HG02759 (cell line): ENCODE measurements around the gene SPTY2D1.
A peak's percentile ranks its signal among the peaks of the same experiment; 100 is the strongest.
"Not testable (repeated sequence)": the region's sequence is repeated elsewhere in the genome, so short reads cannot be mapped to it uniquely, and the experiment has no call there.

Experiments used
- ATAC-seq: cut with Tn5 transposase; IDR thresholded peaks from one replicate; pipeline ENCODE4 v1.9.1; 2021; ENCODE audit warnings: mild to moderate bottlenecking, moderate library complexity; ENCODE audit not compliant: unreplicated experiment

SPTY2D1 gene

DNA sequence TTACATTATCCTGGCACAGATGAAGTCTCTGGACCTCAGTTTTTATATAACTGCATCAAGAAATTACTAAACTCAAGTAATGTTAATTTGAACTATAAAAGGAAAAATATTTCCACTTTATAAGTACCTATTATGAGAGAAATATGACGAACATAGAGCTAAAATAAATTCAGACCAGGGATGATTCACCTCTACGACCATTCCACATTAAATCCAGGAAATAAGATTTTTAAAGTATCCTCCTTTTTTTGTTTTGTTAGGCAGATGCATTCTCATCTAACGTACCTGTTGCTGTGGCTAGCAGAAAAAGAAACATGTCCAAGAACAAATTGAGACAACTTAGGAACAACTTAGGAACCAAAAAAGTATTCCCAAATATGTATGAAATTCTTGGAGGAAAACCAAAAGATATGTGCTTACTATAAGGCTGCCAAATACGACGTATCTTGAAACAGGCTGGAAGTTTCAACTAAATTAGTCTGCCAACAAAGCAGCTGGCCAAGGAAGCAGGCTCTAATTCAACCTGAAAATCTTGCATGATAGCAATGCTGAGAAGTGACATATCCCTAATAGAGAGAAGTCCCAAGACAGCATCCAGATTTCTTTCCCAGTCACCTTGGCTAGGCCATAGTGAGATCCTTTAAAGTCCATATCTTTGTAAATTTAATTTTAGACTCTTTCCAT is 15.7 kb downstream of the SPTY2D1 start:
- no peak for ATAC-seq

DNA sequence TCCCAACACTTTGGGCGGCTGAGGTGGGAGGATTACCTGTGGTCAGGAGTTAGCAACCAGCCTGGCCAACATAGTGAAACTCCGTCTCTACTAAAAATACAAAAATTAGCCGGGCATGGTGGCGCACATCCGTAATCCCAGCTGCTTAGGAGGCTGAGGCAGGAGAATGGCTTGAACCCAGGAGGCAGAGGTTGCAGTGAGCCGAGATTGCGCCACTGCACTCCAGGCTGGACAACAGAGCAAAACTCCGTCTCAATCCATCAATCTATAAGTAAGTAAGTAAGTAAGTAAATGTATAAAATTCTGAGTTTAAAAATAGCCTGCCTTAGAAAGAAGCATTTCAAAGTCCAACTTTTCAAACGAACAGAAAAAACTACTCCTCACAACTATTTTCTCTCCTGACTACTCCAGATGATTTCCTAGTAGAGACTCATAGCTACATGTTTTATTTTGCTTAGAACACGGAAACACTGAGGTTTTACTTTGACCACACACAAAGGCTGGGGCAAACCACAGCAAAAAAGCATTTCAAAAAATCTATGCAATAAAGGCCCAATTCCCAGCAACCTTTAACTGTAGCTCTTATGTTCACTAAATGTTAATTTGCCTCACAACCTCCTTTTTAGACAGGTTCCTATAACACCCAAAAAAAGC is 16.3 kb downstream of the SPTY2D1 start:
- no peak for ATAC-seq

DNA sequence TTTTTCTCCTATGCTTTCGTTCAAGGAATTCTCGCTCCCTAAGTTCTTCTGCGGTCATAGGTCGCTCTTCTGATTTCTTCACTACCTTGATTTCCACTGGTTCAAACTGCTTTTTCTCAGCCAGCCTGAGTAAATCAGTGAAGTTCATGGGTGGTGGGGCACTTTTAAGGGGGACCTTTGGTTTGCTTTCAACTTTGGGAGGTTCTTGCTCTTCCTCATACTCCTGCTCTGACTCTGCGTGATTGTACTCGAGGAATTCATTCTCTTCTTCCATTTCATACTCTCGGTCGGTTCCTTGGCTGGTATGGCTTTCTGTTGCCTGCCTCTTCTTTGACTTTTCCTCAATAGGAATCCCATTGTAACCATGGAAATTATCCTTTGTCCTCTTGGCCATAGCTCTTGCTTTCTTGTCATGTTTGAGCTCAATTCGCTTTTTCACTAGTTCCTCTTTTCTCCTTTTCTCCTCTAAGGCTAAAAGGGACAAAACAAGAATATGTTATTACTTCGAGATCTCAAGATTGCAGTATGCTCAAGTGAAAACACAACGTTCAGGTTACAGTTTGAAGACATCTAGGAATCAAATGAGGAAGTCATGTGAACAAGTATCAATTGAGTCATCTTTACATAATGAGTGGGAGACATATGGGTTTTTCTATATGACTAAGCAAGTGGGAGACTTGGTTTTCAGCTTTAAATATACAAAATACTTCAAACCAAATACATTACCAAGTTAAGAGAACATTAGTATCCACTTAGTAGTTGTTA is 18.3 kb downstream of the SPTY2D1 start:
- peak; percentile 93 for ATAC-seq

DNA sequence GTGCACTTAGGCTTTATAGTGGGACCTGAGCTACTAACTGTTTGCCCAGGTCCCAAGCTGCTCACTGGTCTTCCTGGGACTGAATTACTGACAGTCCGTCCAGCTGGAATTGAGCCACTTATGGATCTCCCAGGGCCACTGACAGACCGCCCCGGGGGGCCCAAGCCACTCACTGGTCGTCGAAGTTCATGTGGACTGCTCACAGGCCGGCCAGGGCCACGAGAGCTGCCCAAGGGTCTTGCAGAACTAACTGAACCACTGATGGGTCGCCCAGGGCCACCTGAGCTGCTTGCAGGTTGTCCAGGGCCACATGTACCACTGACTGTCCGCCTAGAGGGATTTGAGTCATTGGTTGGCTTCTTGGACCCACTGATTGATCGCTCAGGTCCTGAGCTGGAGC is 19.5 kb downstream of the SPTY2D1 start:
- no peak for ATAC-seq

DNA sequence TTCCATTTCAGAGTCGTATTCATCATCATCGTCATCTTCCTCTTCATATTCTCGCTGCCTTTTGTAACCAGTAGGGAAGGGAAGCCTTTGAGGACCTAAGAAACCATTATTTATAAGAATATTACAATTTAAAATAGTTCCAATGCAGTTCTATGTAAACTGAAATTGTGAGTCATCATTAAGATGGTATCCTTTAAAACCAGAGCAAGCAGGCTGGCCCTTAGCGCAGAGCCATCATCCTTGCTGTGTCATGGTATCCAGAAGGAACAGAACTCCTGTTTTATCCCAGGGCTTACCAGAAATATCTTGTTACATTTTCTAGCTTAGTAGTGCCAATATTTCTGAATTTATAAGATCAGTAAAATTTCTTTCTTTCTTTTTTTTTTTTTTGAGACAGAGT is 21.7 kb downstream of the SPTY2D1 start:
- ATAC-seq: no peak

DNA sequence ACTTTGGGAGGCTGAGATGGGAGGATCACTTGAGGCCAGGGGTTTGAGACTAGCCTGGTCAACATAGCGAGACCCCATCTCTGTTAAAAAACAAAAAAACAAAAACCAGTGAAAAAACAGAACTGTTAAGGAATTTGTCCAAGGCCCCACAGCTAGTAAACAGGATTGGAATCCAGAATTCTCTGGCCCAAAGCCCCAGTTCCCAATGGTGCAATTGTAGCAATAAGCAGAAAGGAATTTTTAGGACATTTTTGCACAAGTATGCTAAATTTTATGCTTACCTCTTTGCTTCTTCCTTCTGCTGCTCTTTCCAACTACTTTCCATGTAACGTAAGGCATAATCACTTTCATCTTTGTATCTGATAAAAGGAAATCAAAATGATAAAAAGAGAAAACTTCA is 22.9 kb downstream of the SPTY2D1 start:
- ATAC-seq: no peak

DNA sequence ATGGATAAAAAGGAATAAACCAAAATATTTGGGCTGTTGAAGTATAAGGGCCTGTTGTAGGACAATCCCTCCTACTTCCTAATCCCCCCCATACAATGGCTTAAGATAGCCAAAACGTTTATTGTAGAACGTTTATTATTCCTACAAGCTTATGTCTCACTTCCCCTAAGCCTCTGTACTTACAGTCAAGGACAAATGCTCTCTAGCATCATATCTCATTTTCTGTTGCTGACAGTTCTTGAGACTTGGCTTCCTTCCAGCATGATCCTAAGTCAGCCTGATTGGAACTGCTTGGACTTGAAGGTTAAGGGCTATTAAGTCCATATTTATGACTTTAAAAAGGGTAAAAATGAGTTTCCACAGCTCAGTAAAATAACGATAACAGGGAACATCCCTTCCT is 25.8 kb downstream of the SPTY2D1 start:
- ATAC-seq: no peak

DNA sequence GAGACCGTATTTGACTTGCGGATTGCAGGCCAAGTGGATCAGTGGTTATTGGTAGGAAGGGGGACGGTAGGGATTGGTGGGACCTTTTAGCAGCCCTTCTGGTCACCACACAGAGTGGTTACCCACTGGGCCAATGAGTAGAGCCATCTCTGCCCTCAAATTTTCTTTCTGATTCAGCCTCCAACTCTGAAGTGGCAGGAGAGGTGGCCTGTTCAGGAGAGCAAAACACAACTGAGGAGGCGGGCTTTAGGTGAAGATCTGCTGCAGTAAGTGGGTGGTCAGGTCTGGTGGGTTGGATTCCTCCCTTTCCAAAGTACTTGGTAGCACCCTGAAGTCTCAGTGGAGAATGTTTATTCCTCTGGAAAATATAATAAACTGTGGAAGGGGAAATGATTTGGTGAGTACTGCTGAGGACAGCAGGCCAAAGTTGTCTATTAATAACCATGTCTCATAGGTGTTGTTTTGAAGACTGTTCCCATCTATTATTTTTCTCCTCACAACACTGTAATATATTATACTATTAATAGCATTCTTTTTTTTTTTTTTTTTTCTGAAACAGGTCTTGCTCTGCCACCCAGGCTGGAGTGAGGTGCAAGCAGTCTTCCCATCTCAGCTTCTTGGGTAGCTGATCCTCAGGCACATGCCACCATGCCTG is 33.1 kb downstream of the SPTY2D1 start:
- no peak for ATAC-seq

DNA sequence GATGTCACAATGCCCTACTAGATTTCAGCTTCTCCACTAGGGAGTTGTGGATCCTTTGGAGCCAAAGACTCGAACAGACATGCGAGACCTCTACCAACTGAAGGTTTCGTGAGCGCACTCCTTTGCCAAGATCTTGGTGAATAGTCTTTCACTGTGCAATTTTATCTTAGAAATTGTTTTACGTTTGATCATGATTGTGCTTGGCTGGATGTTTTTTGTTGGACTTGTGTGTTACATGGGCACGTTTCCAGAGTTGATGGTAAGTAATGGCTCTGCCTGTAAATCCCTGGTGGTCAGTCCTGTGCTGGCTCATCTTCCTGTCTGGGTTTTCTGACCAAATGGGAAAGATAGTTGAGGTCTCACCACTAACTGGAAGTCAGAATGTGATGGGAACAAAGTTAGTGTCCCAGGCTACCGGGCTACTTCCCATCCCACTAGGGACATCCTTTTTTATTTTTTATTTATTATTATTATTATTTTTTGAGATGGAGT is 34.4 kb downstream of the SPTY2D1 start, which contains the start of gene MISFA:
MISFA (plus strand) TSS at position 51 of the 492 bp plus-strand sequence; CDS start at position 191, 140 bp downstream.
- ATAC-seq: no peak

DNA sequence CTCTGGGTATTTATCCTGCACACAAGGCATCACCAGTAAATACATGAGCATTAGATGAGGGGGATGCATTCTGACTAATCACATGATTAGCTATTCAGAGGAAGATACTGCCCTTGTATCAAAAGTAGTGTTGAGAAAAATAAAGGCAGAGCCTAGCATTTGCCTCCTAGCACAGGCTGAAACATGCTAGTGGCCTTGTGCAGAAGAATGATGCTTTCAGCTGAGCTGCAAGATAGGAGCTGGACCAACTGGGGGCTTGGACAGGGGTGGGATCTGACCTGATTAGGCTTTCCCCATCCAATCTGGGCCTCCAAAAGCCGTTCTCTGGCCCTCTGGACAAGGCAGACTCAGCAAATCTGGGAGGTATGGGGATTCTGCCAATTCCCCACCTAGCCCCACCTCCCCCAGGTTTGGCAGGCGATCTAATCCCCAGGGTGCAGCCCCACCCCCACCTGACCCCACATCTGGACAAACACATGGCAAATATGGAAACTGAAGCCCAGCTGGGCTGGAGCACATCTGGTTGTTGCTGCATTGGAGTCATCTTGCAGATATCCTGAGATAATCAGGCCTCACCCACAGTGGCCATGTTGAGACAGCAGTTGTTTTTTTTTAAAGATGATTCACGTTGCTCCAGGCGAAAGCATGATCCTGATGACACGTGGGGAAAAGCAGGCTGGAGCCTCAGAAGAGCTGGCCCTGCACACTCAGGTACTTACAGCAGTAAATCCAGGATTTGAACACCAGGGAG is 39.0 kb downstream of the SPTY2D1 start:
- no peak for ATAC-seq

DNA sequence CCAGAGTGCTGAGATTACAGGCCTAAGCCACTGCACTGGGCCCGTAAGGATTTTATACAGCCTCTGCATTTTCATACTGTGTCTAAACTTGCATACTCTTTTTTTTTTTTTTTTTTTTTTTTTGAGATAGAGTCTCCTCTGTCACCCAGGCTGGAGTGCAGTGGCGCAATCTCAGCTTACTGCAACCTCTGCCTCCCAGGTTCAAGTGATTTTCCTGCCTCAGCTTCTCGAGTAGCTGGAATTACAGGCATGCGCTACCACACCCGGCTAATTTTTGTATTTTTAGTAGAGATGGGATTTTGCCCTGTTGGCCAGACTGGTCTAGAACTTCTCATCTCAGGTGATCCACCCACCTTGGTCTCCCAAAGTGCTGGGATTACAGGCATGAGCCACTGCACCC is 40.1 kb downstream of the SPTY2D1 start:
- not testable (repeated sequence) for ATAC-seq

DNA sequence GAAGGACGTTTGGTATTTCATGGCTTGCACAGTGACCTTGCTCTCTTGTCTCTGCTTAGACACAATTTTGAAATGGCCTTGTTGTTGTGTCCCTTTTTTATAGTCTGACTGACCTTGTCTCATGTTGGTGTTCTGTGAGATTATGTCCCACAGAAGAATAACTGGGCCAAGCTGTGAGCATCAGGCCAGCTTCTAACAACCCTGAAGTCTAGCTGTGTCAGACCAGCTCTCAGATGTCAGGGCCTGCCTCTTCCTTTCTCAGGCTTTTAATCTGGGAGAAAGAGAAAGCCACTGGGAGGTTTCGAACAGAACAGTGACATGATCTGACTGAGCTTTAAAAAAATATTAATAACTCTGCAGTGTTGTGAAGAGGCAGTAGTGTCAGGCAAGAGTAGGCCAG is 43.6 kb downstream of the SPTY2D1 start:
- no peak for ATAC-seq

DNA sequence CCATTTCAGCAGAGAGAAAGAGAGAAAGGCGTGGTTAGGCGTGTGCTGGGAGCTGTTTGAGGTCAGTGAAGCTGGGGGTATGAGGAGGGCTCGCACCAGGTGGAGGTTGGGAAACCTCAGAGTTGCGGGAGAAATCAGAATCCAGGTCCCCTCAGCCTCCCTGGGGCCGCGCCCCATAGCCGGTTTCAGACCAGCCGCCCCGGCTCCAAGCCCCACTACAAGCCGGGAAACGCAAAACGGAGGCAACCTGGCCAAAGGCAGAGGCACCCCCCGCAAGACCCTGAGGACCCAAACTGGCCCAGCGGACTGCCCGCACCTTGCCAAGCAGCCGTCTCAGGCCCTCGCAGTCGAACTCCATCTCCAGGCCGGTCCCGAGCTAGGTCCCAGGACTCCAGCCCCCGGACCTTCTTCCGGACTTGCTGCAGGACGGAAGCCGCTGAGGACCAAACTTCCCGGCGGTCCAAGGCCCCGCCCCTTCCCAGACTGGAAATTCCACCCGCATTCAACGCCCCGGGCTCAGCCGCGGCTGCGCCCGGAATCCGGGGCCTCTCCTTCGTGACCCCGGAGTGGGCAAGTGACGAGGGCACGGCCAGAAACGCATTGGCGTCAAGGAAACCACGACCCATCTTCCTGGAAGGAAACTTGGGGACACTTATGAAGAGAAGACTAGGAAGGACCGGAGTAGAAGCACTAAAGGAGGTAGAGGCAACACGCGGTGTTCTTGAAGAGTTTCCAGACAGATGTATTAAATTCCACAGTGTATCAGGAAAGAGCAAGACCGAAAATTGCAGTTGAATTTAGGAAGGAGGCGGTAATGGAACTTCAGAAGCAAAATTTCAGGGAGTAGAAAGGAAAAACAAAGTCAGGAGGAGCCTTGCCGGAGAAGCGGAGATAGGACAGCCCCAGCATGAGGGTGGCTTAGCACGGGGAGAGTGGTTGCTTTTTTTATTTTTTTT is 45.6 kb downstream of the SPTY2D1 start, which contains the start of gene UEVLD:
UEVLD (minus strand) TSS at position 438 of the 956 bp plus-strand sequence; CDS start at position 358, 80 bp downstream.
- ATAC-seq: peak; percentile 85

DNA sequence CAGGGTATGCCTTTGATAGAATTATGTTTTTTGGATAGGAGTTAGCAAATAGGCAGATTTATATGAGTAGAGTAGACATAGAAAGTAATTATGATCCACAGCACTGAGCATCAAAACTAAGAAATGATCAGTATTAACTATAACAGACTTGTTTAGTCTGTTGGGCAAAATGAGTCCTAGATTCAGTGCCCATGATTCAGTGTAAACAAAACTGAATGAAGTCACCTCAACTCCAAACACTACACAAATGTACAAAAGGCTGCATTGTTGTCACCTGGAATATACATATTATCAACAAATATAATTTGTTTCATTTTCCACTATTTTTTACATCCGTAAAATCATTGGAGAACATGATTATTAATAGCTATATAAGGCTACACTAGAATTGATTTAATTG is 52.3 kb downstream of the SPTY2D1 start:
- ATAC-seq: no peak

DNA sequence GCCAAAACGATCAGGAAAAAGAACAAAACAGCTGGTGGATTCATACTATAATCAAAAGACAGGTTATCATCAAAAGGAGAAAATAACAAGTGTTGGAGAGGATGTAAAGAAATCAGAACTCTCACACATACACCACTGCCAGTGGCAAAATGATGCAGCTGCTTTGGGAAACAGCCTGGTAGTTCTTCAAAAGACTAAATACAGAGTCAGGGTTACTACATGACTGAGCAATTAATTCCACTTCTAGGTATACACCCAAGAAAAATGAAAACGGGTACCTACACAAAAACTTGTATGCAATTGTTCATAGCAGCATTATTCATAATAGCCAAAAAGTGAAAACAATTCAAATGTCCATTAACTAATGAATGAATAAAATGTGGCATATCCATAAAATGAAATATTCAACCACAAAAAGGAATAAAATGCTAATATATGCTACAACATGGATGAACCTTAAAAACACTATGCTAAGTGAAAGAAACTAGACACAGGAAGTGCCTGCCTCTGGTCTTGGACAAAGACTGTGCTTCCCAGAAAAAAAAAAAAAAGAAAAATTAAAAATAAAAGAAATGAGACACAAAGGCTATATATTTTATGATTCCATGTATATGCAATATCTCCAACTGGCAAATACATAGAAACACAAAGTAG is 53.9 kb downstream of the SPTY2D1 start:
- no peak for ATAC-seq

DNA sequence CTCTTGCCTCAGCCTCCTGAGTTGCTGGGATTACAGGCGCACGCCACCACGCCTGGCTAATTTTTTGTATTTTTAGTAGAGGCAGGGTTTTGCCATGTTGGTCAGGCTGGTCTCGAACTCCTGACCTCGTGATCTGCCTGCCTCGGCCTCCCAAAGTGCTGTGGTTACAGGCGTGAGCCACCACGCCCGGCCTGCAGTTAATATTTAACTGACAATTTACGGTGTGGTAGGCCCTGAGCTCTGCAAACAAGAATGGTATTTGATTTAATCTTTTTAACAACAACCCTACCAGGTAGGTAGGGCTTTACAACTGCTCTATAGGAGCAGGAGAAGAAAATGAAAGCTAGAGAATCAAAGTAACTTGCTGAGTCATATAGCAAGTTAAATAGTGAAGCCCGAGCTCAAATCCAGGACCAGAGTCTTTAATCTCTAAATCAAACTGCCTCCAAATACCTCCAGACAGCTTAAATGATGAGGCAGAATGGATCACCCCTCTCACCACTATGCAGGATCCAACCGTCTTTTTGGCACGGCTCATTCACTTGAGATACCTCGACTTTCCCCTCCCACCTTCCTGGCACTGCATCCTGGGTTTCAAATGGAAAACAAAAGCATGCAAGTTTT is 55.1 kb downstream of the SPTY2D1 start:
- peak; percentile 60 for ATAC-seq

DNA sequence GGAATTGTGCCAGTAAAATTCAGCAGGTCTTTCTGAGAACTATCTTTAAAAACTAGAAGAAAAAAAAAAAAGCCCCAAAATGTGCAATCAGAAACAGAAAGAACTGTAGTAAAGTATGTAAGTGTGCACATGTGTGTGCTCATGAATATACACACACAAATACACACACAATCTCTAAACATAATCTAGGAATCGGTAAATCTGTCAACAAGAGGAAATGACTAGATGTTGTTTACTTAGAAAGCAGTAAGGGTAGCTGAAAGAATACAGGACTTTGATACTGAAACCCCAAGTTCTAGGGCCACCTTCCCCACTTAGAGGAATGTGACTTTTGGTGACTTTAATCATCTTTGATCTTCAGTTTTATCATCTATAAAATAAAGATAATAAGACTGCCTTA is 58.8 kb downstream of the SPTY2D1 start:
- ATAC-seq: no peak

DNA sequence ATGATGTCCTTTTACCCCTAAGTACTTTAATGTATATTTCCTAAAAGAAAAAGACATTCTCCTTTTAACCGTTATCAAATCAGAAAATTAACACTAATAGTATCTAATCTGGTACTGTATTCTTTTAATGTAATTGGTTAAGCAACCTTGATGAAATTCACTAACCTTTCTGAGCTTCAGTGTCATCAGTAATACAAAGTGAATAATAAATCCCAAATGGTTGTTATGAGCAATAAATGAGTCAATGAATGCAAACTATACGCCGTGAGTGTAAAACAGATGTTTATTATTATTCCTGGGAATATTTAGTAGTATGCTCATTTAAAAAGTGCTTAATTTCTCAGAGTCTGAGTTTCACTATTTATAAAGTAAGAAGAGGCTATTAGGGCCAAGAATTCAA is 67.1 kb downstream of the SPTY2D1 start:
- ATAC-seq: no peak
